ENCODE data around the gene ZNF445.
"Not testable (repeated sequence)": the region's sequence is repeated elsewhere in the genome, so short reads cannot be mapped to it uniquely, and the experiment has no call there.

Gene ZNF445

GRCh38 chr3:44477312-44478030 lies at the start of gene ZNF445:
TSS of gene ZNF445 (minus strand) at chr3:44477670. CDS start at chr3:44455549, 22,121 bp downstream.
- peak; percentile 66 for DNase-seq

- DNase-seq = no peak
Observed at GRCh38 chr3:44525060-44525459, 47.6 kb upstream of the ZNF445 start.

GRCh38 chr3:44522494-44522933 lies 45.0 kb upstream of the ZNF445 start:
- DNase-seq = no peak

- no peak for DNase-seq
Observed at GRCh38 chr3:44521721-44522120, 44.3 kb upstream of the ZNF445 start.

- DNase-seq = no peak
Observed at GRCh38 chr3:44518782-44519156, 41.3 kb upstream of the ZNF445 start.

GRCh38 chr3:44516230-44516629 lies 38.8 kb upstream of the ZNF445 start:
- DNase-seq = no peak

GRCh38 chr3:44513513-44513912 lies 36.0 kb upstream of the ZNF445 start:
- DNase-seq = no peak

- DNase-seq = no peak
Observed at GRCh38 chr3:44511238-44511566, 33.7 kb upstream of the ZNF445 start.

- DNase-seq = no peak
Observed at GRCh38 chr3:44510000-44510368, 32.5 kb upstream of the ZNF445 start.

GRCh38 chr3:44509393-44509921 lies 32.0 kb upstream of the ZNF445 start:
- DNase-seq = no peak

- DNase-seq = no peak
Observed at GRCh38 chr3:44506961-44507360, 29.5 kb upstream of the ZNF445 start.

- no peak for DNase-seq
Observed at GRCh38 chr3:44506556-44506955, 29.1 kb upstream of the ZNF445 start.

GRCh38 chr3:44504566-44504965 lies 27.1 kb upstream of the ZNF445 start:
- DNase-seq = no peak

GRCh38 chr3:44503178-44503577 lies 25.7 kb upstream of the ZNF445 start:
- not testable (repeated sequence) for DNase-seq

- no peak for DNase-seq
Observed at GRCh38 chr3:44501971-44502370, 24.5 kb upstream of the ZNF445 start.

GRCh38 chr3:44499899-44500168 lies 22.4 kb upstream of the ZNF445 start:
- DNase-seq = not testable (repeated sequence)

GRCh38 chr3:44499149-44499898 lies 21.9 kb upstream of the ZNF445 start:
- no peak for DNase-seq

- no peak for DNase-seq
Observed at GRCh38 chr3:44495636-44496415, 18.4 kb upstream of the ZNF445 start.

GRCh38 chr3:44492496-44492895 lies 15.0 kb upstream of the ZNF445 start:
- DNase-seq = no peak

GRCh38 chr3:44482721-44483120 lies 5.3 kb upstream of the ZNF445 start:
- DNase-seq = no peak

GRCh38 chr3:44478606-44479094 lies 1.2 kb upstream of the ZNF445 start:
- no peak for DNase-seq

GRCh38 chr3:44478055-44478468 lies 592 bp upstream of the ZNF445 start:
- DNase-seq = no peak

- DNase-seq = no peak
Observed at GRCh38 chr3:44476963-44477311, 533 bp downstream of the ZNF445 start.

GRCh38 chr3:44476181-44476611 lies 1.3 kb downstream of the ZNF445 start:
- no peak for DNase-seq
